NK-92 treated with Interleukin-12 subunit alpha and Interleukin-12 subunit beta, amount 100 ng/mL, for 24 hours (cell line): Measurements from ENCODE around the gene MARK2.

Source experiments
- DNase-seq: peaks from one replicate; lab custom pipeline; 2025; lab: John Stamatoyannopoulos, UW

Gene MARK2

GRCh38 chr11:63829823-63830489 is 9.0 kb upstream of the MARK2 start:
- DNase-seq, result no peak

GRCh38 chr11:63831326-63831725 is 7.6 kb upstream of the MARK2 start:
- DNase-seq, result no peak

GRCh38 chr11:63832336-63832735 is 6.6 kb upstream of the MARK2 start:
- DNase-seq, result no peak

GRCh38 chr11:63833048-63833447 is 5.9 kb upstream of the MARK2 start:
- no peak for DNase-seq

- no peak for DNase-seq
Measured at GRCh38 chr11:63834535-63835157, 4.3 kb upstream of the MARK2 start.

GRCh38 chr11:63835158-63835545 is 3.8 kb upstream of the MARK2 start:
- DNase-seq, result no peak

GRCh38 chr11:63837027-63837688 is 1.8 kb upstream of the MARK2 start:
- DNase-seq, result peak; percentile 61

GRCh38 chr11:63837739-63838138 is 1.2 kb upstream of the MARK2 start:
- DNase-seq, result no peak

GRCh38 chr11:63838150-63838677 is 696 bp upstream of the MARK2 start:
- no peak for DNase-seq

- peak; percentile 23 for DNase-seq
Measured at GRCh38 chr11:63839508-63840355, 822 bp downstream of the MARK2 start.

- no peak for DNase-seq
Measured at GRCh38 chr11:63840356-63841060, 1.6 kb downstream of the MARK2 start.

- no peak for DNase-seq
Measured at GRCh38 chr11:63841554-63841953, 2.6 kb downstream of the MARK2 start.

GRCh38 chr11:63843041-63843440 is 4.1 kb downstream of the MARK2 start:
- no peak for DNase-seq

- no peak for DNase-seq
Measured at GRCh38 chr11:63844836-63845235, 5.9 kb downstream of the MARK2 start.

- DNase-seq, result no peak
Measured at GRCh38 chr11:63845303-63845702, 6.4 kb downstream of the MARK2 start.

- no peak for DNase-seq
Measured at GRCh38 chr11:63845911-63846310, 7.0 kb downstream of the MARK2 start.

GRCh38 chr11:63846897-63847296 is 8.0 kb downstream of the MARK2 start:
- no peak for DNase-seq

GRCh38 chr11:63847363-63847762 is 8.5 kb downstream of the MARK2 start:
- no peak for DNase-seq

- no peak for DNase-seq
Measured at GRCh38 chr11:63849691-63850090, 10.8 kb downstream of the MARK2 start.

- no peak for DNase-seq
Measured at GRCh38 chr11:63850920-63851319, 12.0 kb downstream of the MARK2 start.

GRCh38 chr11:63851364-63851763 is 12.5 kb downstream of the MARK2 start:
- DNase-seq, result no peak

- DNase-seq, result no peak
Measured at GRCh38 chr11:63853476-63853875, 14.6 kb downstream of the MARK2 start.
